Gastroesophageal sphincter (tissue), 3 donors: Measurements from ENCODE around the gene PALD1.

Experiments used
- CTCF ChIP-seq, 4 experiments: fragments of 200-600 bp in 2 of 4; fragments of 450-650 bp in 2 of 4; sonication (generic) in 1 of 4; IDR thresholded peaks; one replicate each; pipeline ENCODE4 v1.5.1; 2017 to 2019; ENCODE audit warnings: antibody characterized with exemption in 4 of 4, mild to moderate bottlenecking in 2 of 4, moderate library complexity in 2 of 4
- EP300 ChIP-seq: sonication (generic); formaldehyde crosslinking; IDR thresholded peaks from one replicate; pipeline ENCODE4 v1.6.1; 2017; ENCODE audit warnings: antibody characterized with exemption, mild to moderate bottlenecking

- TF ChIP-seq CTCF (IDR thresholded peaks at IDR 0.05), result peak in 1 of 4 experiments; percentile 32
- no peak for TF ChIP-seq EP300
These were observed 59.0 kb downstream of the PALD1 start for GRCh38 chr10:70537398-70538194.
